ENCODE data around the gene AHCTF1.
"Not testable (repeated sequence)": the region's sequence is repeated elsewhere in the genome, so short reads cannot be mapped to it uniquely, and the experiment has no call there.

Gene AHCTF1

GRCh38 chr1:246916026-246916923 lies 15.5 kb downstream of the AHCTF1 start:
- H3K9me3 ChIP-seq (ENCODE audit: insufficient read depth, low read depth, low read length); H3K27ac ChIP-seq (ENCODE audit: low read length); H3K9ac ChIP-seq (ENCODE audit: low read depth, low read length); H3K4me1 ChIP-seq (ENCODE audit: insufficient read depth, low read length); H3K27me3 ChIP-seq (ENCODE audit: insufficient read depth, low read length); H3K4me3 ChIP-seq (ENCODE audit: low read length): not testable (repeated sequence)
- H3K36me3 ChIP-seq (ENCODE audit: insufficient read depth, low read depth, low read length): peaks cover 73% of the 10 kb centered on the region

DNA sequence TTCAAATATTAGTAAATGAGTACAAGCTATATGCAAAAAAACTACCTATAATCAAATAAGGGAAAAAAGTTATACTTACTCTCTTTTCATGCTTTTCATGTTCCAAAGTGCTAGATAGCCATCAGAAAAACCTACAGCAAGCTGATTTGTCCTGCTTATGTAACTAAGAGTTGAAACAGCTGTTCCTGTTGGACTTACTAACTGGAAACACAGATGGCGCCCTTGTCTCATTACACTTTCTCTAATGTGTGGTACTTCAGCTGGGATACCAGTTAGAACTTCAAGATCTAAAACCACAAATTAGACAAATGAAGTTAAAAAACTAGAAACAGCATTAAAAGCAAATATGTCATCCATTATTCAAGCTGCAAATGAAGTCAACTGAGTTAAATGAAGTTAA lies 24.3 kb downstream of the AHCTF1 start:
- peaks cover 88% of the 10 kb centered on the region for H3K36me3 ChIP-seq (ENCODE audit: insufficient read depth, low read depth, low read length)

DNA sequence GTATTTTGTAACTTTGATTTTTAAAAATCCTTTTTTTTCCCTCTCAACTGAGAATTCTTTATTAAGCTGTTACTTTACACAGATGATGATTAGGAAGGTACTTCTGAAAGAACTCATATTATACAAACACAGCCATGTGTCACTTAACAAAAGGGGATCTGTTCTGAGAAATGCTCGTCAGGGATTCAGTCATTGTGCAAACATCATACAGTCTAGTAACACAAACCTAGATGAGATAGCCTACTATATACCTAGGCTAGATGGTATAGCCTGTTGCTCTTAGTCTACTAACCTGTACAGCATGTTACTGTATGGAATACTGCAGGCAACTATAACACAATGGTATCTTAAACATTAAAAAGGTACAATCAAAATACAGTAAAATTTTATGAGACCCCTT lies 24.9 kb downstream of the AHCTF1 start:
- no peak overlapping the region for H3K27ac ChIP-seq (ENCODE audit: low read length)

More for the DNA sequence above, 24.3 kb downstream of the AHCTF1 start:
- H3K4me1 ChIP-seq (ENCODE audit: insufficient read depth, low read length): no peaks in the 10 kb centered on the region
- H3K9ac ChIP-seq (ENCODE audit: low read depth, low read length): no peak overlapping the region
- no peak overlapping the region for H3K27ac ChIP-seq (ENCODE audit: low read length)
- no peaks in the 10 kb centered on the region for H3K9me3 ChIP-seq (ENCODE audit: insufficient read depth, low read depth, low read length)
- no peaks in the 10 kb centered on the region for H3K27me3 ChIP-seq (ENCODE audit: insufficient read depth, low read length)
- no peak overlapping the region for H3K4me3 ChIP-seq (ENCODE audit: low read length)

DNA sequence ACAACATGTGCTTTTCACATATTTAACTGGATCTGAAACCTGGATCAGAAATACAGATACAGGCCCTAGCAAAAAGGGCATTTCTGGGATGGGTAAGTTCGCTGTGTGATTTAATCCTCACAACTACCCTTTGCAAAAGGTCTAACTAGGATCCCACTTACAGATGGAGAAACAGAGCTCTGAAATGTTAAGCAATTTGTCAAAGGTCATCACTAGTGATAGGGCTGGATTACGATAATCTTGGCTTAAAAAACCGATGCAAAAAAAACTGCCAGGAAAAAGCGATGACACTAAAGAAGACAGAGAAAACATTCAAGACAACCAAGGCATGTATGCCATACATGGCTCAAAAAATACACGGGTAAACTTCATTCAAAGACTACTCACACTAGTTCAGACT lies 29.9 kb downstream of the AHCTF1 start:
- H3K9ac ChIP-seq (ENCODE audit: low read depth, low read length): no peak overlapping the region

More for the DNA sequence above, 24.9 kb downstream of the AHCTF1 start:
- H3K27me3 ChIP-seq (ENCODE audit: insufficient read depth, low read length): no peaks in the 10 kb centered on the region
- H3K9ac ChIP-seq (ENCODE audit: low read depth, low read length): no peak overlapping the region
- no peaks in the 10 kb centered on the region for H3K4me1 ChIP-seq (ENCODE audit: insufficient read depth, low read length)
- H3K36me3 ChIP-seq (ENCODE audit: insufficient read depth, low read depth, low read length): peaks cover 89% of the 10 kb centered on the region
- no peak overlapping the region for H3K4me3 ChIP-seq (ENCODE audit: low read length)
- no peaks in the 10 kb centered on the region for H3K9me3 ChIP-seq (ENCODE audit: insufficient read depth, low read depth, low read length)

GRCh38 chr1:246897302-246897701 lies 34.4 kb downstream of the AHCTF1 start:
- no peaks in the 10 kb centered on the region for H3K27me3 ChIP-seq (ENCODE audit: insufficient read depth, low read length)
- H3K4me1 ChIP-seq (ENCODE audit: insufficient read depth, low read length): no peaks in the 10 kb centered on the region
- H3K4me3 ChIP-seq (ENCODE audit: low read length): no peak overlapping the region
- H3K9ac ChIP-seq (ENCODE audit: low read depth, low read length): no peak overlapping the region
- H3K36me3 ChIP-seq (ENCODE audit: insufficient read depth, low read depth, low read length): peaks cover 94% of the 10 kb centered on the region
- H3K27ac ChIP-seq (ENCODE audit: low read length): no peak overlapping the region
- H3K9me3 ChIP-seq (ENCODE audit: insufficient read depth, low read depth, low read length): no peaks in the 10 kb centered on the region

More for the DNA sequence above, 29.9 kb downstream of the AHCTF1 start:
- peaks cover 96% of the 10 kb centered on the region for H3K36me3 ChIP-seq (ENCODE audit: insufficient read depth, low read depth, low read length)
- no peaks in the 10 kb centered on the region for H3K27me3 ChIP-seq (ENCODE audit: insufficient read depth, low read length)
- no peak overlapping the region for H3K4me3 ChIP-seq (ENCODE audit: low read length)
- H3K4me1 ChIP-seq (ENCODE audit: insufficient read depth, low read length): no peaks in the 10 kb centered on the region
- H3K27ac ChIP-seq (ENCODE audit: low read length): no peak overlapping the region
- no peaks in the 10 kb centered on the region for H3K9me3 ChIP-seq (ENCODE audit: insufficient read depth, low read depth, low read length)

DNA sequence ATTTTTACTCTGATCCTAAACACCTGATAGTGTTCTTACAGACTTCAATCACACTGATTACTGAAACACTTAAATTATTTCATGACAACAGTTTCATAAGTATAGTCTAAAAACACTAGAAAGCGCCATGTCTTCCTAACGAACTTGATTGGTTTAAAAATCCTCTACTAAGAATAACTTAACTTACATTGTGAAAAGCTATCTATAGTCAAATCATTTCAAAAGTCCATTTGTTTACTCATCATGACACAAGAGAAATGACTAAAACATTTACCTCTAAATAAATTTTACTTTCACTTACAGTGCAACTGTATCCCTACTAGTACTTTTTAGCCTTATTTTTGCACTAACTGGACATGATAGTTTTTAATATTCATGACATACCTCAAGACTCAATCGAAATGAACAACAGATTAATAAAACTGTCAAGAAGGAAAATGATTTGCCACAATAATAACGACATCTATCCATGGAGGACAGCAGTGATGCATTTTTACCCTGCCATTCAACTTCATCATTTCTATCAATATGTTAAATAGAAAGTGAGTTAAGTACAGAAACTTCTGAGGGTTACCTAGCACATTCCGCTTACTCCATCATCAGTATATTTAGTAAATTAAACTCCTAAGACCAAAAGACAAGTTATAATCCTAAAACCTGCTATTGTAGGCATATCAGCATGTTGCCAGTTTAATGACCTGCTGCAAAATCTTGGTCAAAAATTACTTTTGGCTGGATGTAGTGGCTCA lies 38.4 kb downstream of the AHCTF1 start:
- no peak overlapping the region for H3K4me3 ChIP-seq (ENCODE audit: low read length)
- H3K4me1 ChIP-seq (ENCODE audit: insufficient read depth, low read length): no peaks in the 10 kb centered on the region
- H3K36me3 ChIP-seq (ENCODE audit: insufficient read depth, low read depth, low read length): peaks cover 94% of the 10 kb centered on the region
- no peaks in the 10 kb centered on the region for H3K27me3 ChIP-seq (ENCODE audit: insufficient read depth, low read length)
- H3K9me3 ChIP-seq (ENCODE audit: insufficient read depth, low read depth, low read length): no peaks in the 10 kb centered on the region
- no peak overlapping the region for H3K27ac ChIP-seq (ENCODE audit: low read length)
- no peak overlapping the region for H3K9ac ChIP-seq (ENCODE audit: low read depth, low read length)

DNA sequence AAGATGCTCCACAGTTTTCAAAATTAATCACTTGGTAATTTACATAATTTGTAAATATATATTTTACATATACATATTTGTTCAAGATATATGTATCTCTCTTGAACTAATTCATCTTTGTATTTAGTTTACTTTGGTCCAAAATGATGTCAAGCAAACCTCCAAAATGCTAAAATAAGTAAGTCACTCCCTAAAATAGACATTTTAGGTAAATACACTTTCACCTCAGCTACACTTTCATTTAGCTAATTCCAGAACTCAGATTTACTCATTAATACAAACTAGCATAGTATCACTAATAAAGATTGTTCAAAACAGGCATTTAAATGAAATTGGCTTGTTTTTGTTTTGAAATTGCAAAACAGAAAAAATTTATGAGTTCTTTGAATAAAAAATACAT lies 40.6 kb downstream of the AHCTF1 start:
- H3K36me3 ChIP-seq (ENCODE audit: insufficient read depth, low read depth, low read length): peaks cover 93% of the 10 kb centered on the region

GRCh38 chr1:246888522-246888921 lies 43.2 kb downstream of the AHCTF1 start:
- no peaks in the 10 kb centered on the region for H3K27me3 ChIP-seq (ENCODE audit: insufficient read depth, low read length)
- H3K4me1 ChIP-seq (ENCODE audit: insufficient read depth, low read length): no peaks in the 10 kb centered on the region
- H3K4me3 ChIP-seq (ENCODE audit: low read length): no peak overlapping the region
- H3K9ac ChIP-seq (ENCODE audit: low read depth, low read length): no peak overlapping the region
- H3K9me3 ChIP-seq (ENCODE audit: insufficient read depth, low read depth, low read length): no peaks in the 10 kb centered on the region
- no peak overlapping the region for H3K27ac ChIP-seq (ENCODE audit: low read length)
- H3K36me3 ChIP-seq (ENCODE audit: insufficient read depth, low read depth, low read length): peaks cover 94% of the 10 kb centered on the region

More for the DNA sequence above, 40.6 kb downstream of the AHCTF1 start:
- no peak overlapping the region for H3K4me3 ChIP-seq (ENCODE audit: low read length)
- no peak overlapping the region for H3K27ac ChIP-seq (ENCODE audit: low read length)
- no peaks in the 10 kb centered on the region for H3K4me1 ChIP-seq (ENCODE audit: insufficient read depth, low read length)
- no peaks in the 10 kb centered on the region for H3K9me3 ChIP-seq (ENCODE audit: insufficient read depth, low read depth, low read length)
- H3K27me3 ChIP-seq (ENCODE audit: insufficient read depth, low read length): no peaks in the 10 kb centered on the region
- H3K9ac ChIP-seq (ENCODE audit: low read depth, low read length): no peak overlapping the region

- not testable (repeated sequence) for H3K9ac ChIP-seq (ENCODE audit: low read depth, low read length); H3K4me3 ChIP-seq (ENCODE audit: low read length); H3K4me1 ChIP-seq (ENCODE audit: insufficient read depth, low read length); H3K9me3 ChIP-seq (ENCODE audit: insufficient read depth, low read depth, low read length); H3K27me3 ChIP-seq (ENCODE audit: insufficient read depth, low read length); H3K27ac ChIP-seq (ENCODE audit: low read length)
- H3K36me3 ChIP-seq (ENCODE audit: insufficient read depth, low read depth, low read length): peaks cover 81% of the 10 kb centered on the region
Observed at GRCh38 chr1:246885389-246885788, 46.4 kb downstream of the AHCTF1 start.

- Histone ChIP-seq H3K27me3 (ENCODE audit: insufficient read depth, low read length) (no peaks in the 10 kb centered on the region), H3K27ac (ENCODE audit: low read length) (no peak overlapping the region), H3K36me3 (ENCODE audit: insufficient read depth, low read depth, low read length) (peaks cover 67% of the 10 kb centered on the region), H3K9ac (ENCODE audit: low read depth, low read length) (no peak overlapping the region), H3K4me1 (ENCODE audit: insufficient read depth, low read length) (no peaks in the 10 kb centered on the region), H3K9me3 (ENCODE audit: insufficient read depth, low read depth, low read length) (no peaks in the 10 kb centered on the region), H3K4me3 (ENCODE audit: low read length) (no peak overlapping the region)
Observed at GRCh38 chr1:246878551-246878950, 53.2 kb downstream of the AHCTF1 start.

- H3K36me3 ChIP-seq (ENCODE audit: insufficient read depth, low read depth, low read length): peaks cover 75% of the 10 kb centered on the region
- no peak overlapping the region for H3K9ac ChIP-seq (ENCODE audit: low read depth, low read length)
- no peaks in the 10 kb centered on the region for H3K9me3 ChIP-seq (ENCODE audit: insufficient read depth, low read depth, low read length)
- H3K27me3 ChIP-seq (ENCODE audit: insufficient read depth, low read length): no peaks in the 10 kb centered on the region
- H3K27ac ChIP-seq (ENCODE audit: low read length): no peak overlapping the region
- H3K4me1 ChIP-seq (ENCODE audit: insufficient read depth, low read length): no peaks in the 10 kb centered on the region
- H3K4me3 ChIP-seq (ENCODE audit: low read length): no peak overlapping the region
Observed at GRCh38 chr1:246876431-246876830, 55.3 kb downstream of the AHCTF1 start.

All from iPS-20b (cell line).